ENCODE measurements around the gene ZBTB42. TPM values are rescaled to one million over a fixed set of nuclear protein-coding genes. Genes with fewer than 3 reads are reported as not detected.

The ZBTB42 gene
- total RNA-seq, 1 experiment from 2014 or later: 6.4 TPM

GRCh38 chr14:104791425-104791824, 9.5 kb upstream of the ZBTB42 start (continued):
- TF ChIP-seq HMGXB4 (CRISPR knock-in tag; IDR thresholded peaks at IDR 0.05) (no peak), HMGA2 (CRISPR knock-in tag; IDR thresholded peaks at IDR 0.05) (no peak), OVOL2 (CRISPR knock-in tag; IDR thresholded peaks at IDR 0.05; ENCODE audit: borderline replicate concordance) (no peak)

- H3K4me3 Mint-ChIP-seq: no peak overlapping the region
- H3K4me1 Mint-ChIP-seq: peaks cover 31% of the 10 kb centered on the region
- H3K27me3 Mint-ChIP-seq (ENCODE audit: low read depth): peaks cover 15% of the 10 kb centered on the region
- no peak overlapping the region for H3K27ac Mint-ChIP-seq
- TF ChIP-seq ZMAT4 (CRISPR knock-in tag; IDR thresholded peaks at IDR 0.05) (no peak), TP53 (CRISPR knock-in tag; IDR thresholded peaks at IDR 0.05) (no peak), ZNF416 (CRISPR knock-in tag; IDR thresholded peaks at IDR 0.05) (no peak), ZNF121 (CRISPR knock-in tag; IDR thresholded peaks at IDR 0.05) (no peak), PRRX2 (CRISPR knock-in tag; IDR thresholded peaks at IDR 0.05) (no peak), ARID4B (CRISPR knock-in tag; IDR thresholded peaks at IDR 0.05; ENCODE audit: borderline replicate concordance) (no peak), JAZF1 (CRISPR knock-in tag; IDR thresholded peaks at IDR 0.05) (no peak), RORB (CRISPR knock-in tag; IDR thresholded peaks at IDR 0.05) (no peak), ZNF671 (CRISPR knock-in tag; IDR thresholded peaks at IDR 0.05) (no peak), MLX (CRISPR knock-in tag; IDR thresholded peaks at IDR 0.05) (no peak), OVOL2 (CRISPR knock-in tag; IDR thresholded peaks at IDR 0.05; ENCODE audit: borderline replicate concordance) (no peak)
- no peak for ATAC-seq
- CTCF ChIA-PET: interaction anchor here (0.9 to 3.8 kb wide), 5 partner anchors 14 to 34 kb away, joined by 3 to 20 read pairs (median 7); no protein-coding TSS in a partner anchor
- POLR2A ChIA-PET: no interaction called here
- DNase-seq (ENCODE audit: low spot score): no peak
- H3K9me3 Mint-ChIP-seq: no peaks in the 10 kb centered on the region
- H3K36me3 Mint-ChIP-seq: no peaks in the 10 kb centered on the region
These were observed 8.6 kb upstream of the ZBTB42 start for GRCh38 chr14:104792101-104792884.

- peaks cover 23% of the 10 kb centered on the region for H3K27me3 Mint-ChIP-seq (ENCODE audit: low read depth)
- DNase-seq (ENCODE audit: low spot score): peak; percentile 70
- POLR2A ChIA-PET: no interaction called here
These were observed 7.8 kb upstream of the ZBTB42 start for GRCh38 chr14:104792945-104793702.

More at GRCh38 chr14:104792945-104793702, 7.8 kb upstream of the ZBTB42 start:
- Mint-ChIP-seq H3K4me1 (peaks cover 33% of the 10 kb centered on the region), H3K9me3 (no peaks in the 10 kb centered on the region), H3K4me3 (peak overlapping the region; percentile 87), H3K27ac (no peak overlapping the region), H3K36me3 (no peaks in the 10 kb centered on the region)
- TF ChIP-seq AR (CRISPR knock-in tag; IDR thresholded peaks at IDR 0.05) (no peak), NR1H2 (CRISPR knock-in tag; IDR thresholded peaks at IDR 0.05) (no peak), HMGA2 (CRISPR knock-in tag; IDR thresholded peaks at IDR 0.05) (no peak), CTCF (IDR thresholded peaks at IDR 0.05) (0 out of 2 replicates have a peak, but pooled peaks have one; percentile 15)
- CTCF ChIA-PET: interaction anchor here (0.9 to 6.2 kb wide), 6 partner anchors 15 to 35 kb away, joined by 3 to 67 read pairs (median 6); no protein-coding TSS in a partner anchor
- no peak for ATAC-seq

Measured in WTC11 (cell line).